GM20000 (cell line): ENCODE measurements around the gene DEPP1.

ENCODE experiments used
- DNase-seq: peaks from one replicate; pipeline ENCODE4 v3.0.0; 2012; ENCODE audit warnings: low spot score
- CTCF ChIP-seq: IDR thresholded peaks from 2 replicates; pipeline ENCODE4 v1.5.1; 2012; ENCODE audit warnings: mild to moderate bottlenecking, control low read depth; ENCODE audit errors: extremely low read depth, missing control alignments

DEPP1 gene

GRCh38 chr10:44952779-44953231, 25.8 kb downstream of the DEPP1 start:
- DNase-seq, result no peak
- no peak for TF ChIP-seq CTCF

- no peak for TF ChIP-seq CTCF
- no peak for DNase-seq
These were observed 26.9 kb downstream of the DEPP1 start for GRCh38 chr10:44951576-44952226.

- no peak for TF ChIP-seq CTCF
- no peak for DNase-seq
These were observed 28.0 kb downstream of the DEPP1 start for GRCh38 chr10:44950326-44951225.

- DNase-seq, result no peak
- TF ChIP-seq CTCF, result no peak
These were observed 28.7 kb downstream of the DEPP1 start for GRCh38 chr10:44949915-44950314.

GRCh38 chr10:44949127-44949802, 29.3 kb downstream of the DEPP1 start:
- DNase-seq, result no peak
- no peak for TF ChIP-seq CTCF

GRCh38 chr10:44948642-44949041, 30.0 kb downstream of the DEPP1 start:
- DNase-seq, result no peak
- no peak for TF ChIP-seq CTCF
